ENCODE measurements around the gene SUPT20HL2. TPM values are rescaled to one million over a fixed set of nuclear protein-coding genes. Genes with fewer than 3 reads are reported as not detected.

Gene SUPT20HL2
- total RNA-seq, 1 donor from 2014 or later: 3.4 TPM

Other genes with a start within 250 kb of the SUPT20HL2 start
- gene ZFX, start 164.3 kb downstream of the SUPT20HL2 start, total RNA-seq (ENCODE audit: insufficient read depth, low replicate concordance): 40.4 TPM
- not detected for gene SUPT20HL1, start 46.6 kb upstream of the SUPT20HL2 start, total RNA-seq (ENCODE audit: insufficient read depth, low replicate concordance)
- gene PDK3, start 151.2 kb upstream of the SUPT20HL2 start, total RNA-seq (ENCODE audit: insufficient read depth, low replicate concordance): 16.1 TPM

All from umbilical cord (tissue), 1 donor.